ENCODE data around the gene MMP13. TPM values are rescaled to one million over a fixed set of nuclear protein-coding genes. Genes with fewer than 3 reads are reported as not detected.
"Not testable (repeated sequence)": the region's sequence is repeated elsewhere in the genome, so short reads cannot be mapped to it uniquely, and the experiment has no call there.

The MMP13 gene
- total RNA-seq, 1 donor from 2014 or later = 0.13 TPM

DNA sequence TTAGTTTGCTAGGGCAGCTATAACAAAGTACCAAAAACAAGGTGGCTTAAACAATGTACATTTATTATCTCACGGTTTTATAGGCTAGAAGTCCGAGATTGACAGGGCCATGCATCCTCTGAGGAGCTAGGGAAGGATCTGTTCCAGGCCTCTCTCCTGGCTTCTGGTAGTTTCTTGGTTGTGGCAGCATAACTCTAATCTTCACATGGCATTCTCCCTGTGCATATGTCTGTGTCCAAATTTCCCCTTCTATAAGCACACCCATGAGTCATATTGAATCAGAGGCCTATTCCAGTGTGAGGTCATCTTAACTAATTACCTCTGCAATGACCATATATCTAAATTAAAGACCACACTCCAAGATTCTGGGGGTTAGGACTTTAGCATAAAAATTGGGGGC lies 31.3 kb upstream of the MMP13 start:
- H3K4me3 ChIP-seq (ENCODE audit: low read depth, low read length) = no peak overlapping the region
- peak; percentile 58 for DNase-seq (ENCODE audit: low read depth)
- no peaks in the 10 kb centered on the region for H3K27me3 ChIP-seq (ENCODE audit: control insufficient read depth, insufficient read depth, low read length)
- TF ChIP-seq, protein P1, sequence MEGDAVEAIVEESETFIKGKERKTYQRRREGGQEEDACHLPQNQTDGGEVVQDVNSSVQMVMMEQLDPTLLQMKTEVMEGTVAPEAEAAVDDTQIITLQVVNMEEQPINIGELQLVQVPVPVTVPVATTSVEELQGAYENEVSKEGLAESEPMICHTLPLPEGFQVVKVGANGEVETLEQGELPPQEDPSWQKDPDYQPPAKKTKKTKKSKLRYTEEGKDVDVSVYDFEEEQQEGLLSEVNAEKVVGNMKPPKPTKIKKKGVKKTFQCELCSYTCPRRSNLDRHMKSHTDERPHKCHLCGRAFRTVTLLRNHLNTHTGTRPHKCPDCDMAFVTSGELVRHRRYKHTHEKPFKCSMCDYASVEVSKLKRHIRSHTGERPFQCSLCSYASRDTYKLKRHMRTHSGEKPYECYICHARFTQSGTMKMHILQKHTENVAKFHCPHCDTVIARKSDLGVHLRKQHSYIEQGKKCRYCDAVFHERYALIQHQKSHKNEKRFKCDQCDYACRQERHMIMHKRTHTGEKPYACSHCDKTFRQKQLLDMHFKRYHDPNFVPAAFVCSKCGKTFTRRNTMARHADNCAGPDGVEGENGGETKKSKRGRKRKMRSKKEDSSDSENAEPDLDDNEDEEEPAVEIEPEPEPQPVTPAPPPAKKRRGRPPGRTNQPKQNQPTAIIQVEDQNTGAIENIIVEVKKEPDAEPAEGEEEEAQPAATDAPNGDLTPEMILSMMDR (IDR thresholded peaks at IDR 0.05; ENCODE audit: insufficient read depth, low read length, poor library complexity, severe bottlenecking) = no peak
- no peaks in the 10 kb centered on the region for H3K36me3 ChIP-seq (ENCODE audit: control insufficient read depth, insufficient read depth, low read length)

DNA sequence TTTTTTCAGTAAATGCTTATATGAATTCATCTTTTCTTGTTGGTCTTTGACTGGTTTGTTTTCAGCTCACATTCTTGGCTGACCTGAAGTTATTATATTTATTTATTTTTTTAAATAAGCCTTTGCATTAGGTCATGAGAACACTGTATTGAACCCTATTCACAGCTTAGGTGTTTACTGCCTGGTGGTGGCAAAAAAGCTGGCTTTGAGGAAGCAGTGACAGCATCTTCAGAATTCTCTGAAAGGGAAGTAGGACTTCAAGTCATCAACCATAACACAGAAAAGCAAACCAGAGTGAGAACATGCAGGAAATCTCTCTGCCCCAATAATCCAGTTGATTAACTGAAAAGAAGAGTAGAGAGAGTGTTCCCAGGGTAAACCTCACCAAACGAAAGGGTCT lies 30.3 kb upstream of the MMP13 start:
- TF ChIP-seq, protein P1 (IDR thresholded peaks at IDR 0.05; ENCODE audit: insufficient read depth, low read length, poor library complexity, severe bottlenecking) = no peak
- DNase-seq (ENCODE audit: low read depth) = no peak
- H3K4me3 ChIP-seq (ENCODE audit: low read depth, low read length) = no peak overlapping the region
- H3K27me3 ChIP-seq (ENCODE audit: control insufficient read depth, insufficient read depth, low read length) = no peaks in the 10 kb centered on the region
- H3K36me3 ChIP-seq (ENCODE audit: control insufficient read depth, insufficient read depth, low read length) = no peaks in the 10 kb centered on the region

DNA sequence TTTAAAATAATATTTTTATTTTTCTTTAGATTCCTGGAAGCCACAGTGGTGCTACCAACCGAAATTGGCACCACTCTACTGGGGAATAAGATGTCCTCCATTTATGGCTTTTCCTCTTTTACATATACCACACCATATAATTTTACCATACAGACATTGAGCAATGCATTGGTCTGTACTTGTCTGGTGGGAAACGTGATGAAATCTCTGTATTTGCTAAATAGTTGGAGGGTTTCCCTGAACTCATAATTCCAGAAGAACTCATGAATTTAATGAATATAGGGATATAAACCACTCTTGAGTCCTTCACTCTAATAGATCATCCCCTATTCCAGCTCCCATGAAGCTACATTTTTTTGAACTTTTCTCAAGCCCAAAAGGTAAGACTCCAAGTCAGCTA lies 28.0 kb upstream of the MMP13 start:
- no peak for DNase-seq (ENCODE audit: low read depth)
- TF ChIP-seq, protein P1 (IDR thresholded peaks at IDR 0.05; ENCODE audit: insufficient read depth, low read length, poor library complexity, severe bottlenecking) = no peak
- no peaks in the 10 kb centered on the region for H3K27me3 ChIP-seq (ENCODE audit: control insufficient read depth, insufficient read depth, low read length)

DNA sequence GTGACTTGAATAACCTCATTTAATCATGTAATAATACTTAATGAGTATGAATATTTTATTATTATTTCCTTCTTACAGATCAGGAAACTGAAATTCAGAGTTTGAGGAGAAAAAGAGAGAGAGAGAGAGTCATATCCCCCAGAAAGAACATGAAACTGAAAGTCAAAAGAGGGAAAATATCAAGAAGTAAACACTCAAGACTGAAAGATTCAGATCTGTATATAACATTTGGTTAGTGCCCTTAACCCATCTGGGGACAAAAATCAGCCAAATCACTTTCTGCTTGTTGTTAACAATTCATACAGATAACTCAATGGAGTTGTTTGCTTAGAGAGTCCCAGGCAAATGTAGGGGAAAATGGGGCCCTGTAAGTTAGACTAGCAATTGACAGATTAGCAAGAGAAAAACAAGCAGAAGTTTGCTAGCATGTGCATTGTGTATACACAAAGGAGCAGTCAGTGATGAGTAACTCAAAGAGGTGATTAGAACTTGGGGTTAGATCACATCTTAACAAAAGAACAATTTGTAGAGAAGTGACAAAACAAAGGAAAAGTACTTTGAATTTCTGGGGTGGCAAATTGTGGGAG lies 25.9 kb upstream of the MMP13 start:
- DNase-seq (ENCODE audit: low read depth) = no peak
- Histone ChIP-seq H3K36me3 (ENCODE audit: control insufficient read depth, insufficient read depth, low read length) (no peaks in the 10 kb centered on the region), H3K4me3 (ENCODE audit: low read depth, low read length) (no peak overlapping the region), H3K27me3 (ENCODE audit: control insufficient read depth, insufficient read depth, low read length) (no peaks in the 10 kb centered on the region)
- TF ChIP-seq, protein P1 (IDR thresholded peaks at IDR 0.05; ENCODE audit: insufficient read depth, low read length, poor library complexity, severe bottlenecking) = no peak

More for the DNA sequence above, 28.0 kb upstream of the MMP13 start:
- Histone ChIP-seq H3K4me3 (ENCODE audit: low read depth, low read length) (no peak overlapping the region), H3K36me3 (ENCODE audit: control insufficient read depth, insufficient read depth, low read length) (no peaks in the 10 kb centered on the region)

- TF ChIP-seq, protein P1 (IDR thresholded peaks at IDR 0.05; ENCODE audit: insufficient read depth, low read length, poor library complexity, severe bottlenecking) = no peak
- DNase-seq (ENCODE audit: low read depth) = no peak
- Histone ChIP-seq H3K27me3 (ENCODE audit: control insufficient read depth, insufficient read depth, low read length) (no peaks in the 10 kb centered on the region), H3K36me3 (ENCODE audit: control insufficient read depth, insufficient read depth, low read length) (no peaks in the 10 kb centered on the region), H3K4me3 (ENCODE audit: low read depth, low read length) (no peak overlapping the region)
These were observed 19.2 kb upstream of the MMP13 start for GRCh38 chr11:102974552-102975280.

DNA sequence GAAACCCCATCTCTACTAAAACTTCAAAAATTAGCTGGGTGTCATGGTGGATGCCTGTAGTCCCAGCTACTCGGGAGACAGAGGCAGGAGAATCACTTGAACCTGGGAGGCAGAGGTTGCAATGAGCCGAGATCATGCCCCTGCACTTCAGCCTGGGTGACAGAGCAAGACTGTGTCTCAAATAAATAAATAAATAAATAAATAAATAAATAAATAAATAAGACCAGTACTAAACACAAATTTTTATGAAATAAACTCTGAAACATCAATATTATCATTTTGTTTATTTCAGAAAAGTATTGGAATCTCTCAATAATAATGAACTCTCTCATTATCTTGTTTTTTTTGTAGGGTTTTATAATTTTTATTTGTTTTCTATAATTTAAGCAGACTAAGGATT lies 18.2 kb upstream of the MMP13 start:
- not testable (repeated sequence) for DNase-seq (ENCODE audit: low read depth); H3K27me3 ChIP-seq (ENCODE audit: control insufficient read depth, insufficient read depth, low read length); H3K4me3 ChIP-seq (ENCODE audit: low read depth, low read length); H3K36me3 ChIP-seq (ENCODE audit: control insufficient read depth, insufficient read depth, low read length)

Measured in kidney epithelial cell (primary cell).